Mucosa of stomach (tissue), 1 donor: ENCODE results near the gene HIP1.
"Not testable (repeated sequence)": the region's sequence is repeated elsewhere in the genome, so short reads cannot be mapped to it uniquely, and the experiment has no call there.

Experiments
- H3K27me3 ChIP-seq: one replicate; pipeline ENCODE4 v1.7.0; 2013; ENCODE audit warnings: mild to moderate bottlenecking, low read length; ENCODE audit not compliant: control insufficient read depth, insufficient read depth
- H3K36me3 ChIP-seq: one replicate; pipeline ENCODE4 v1.7.0; 2013; ENCODE audit warnings: low read length; ENCODE audit not compliant: control insufficient read depth, insufficient read depth
- H3K4me1 ChIP-seq: one replicate; pipeline ENCODE4 v1.7.0; 2013; ENCODE audit warnings: mild to moderate bottlenecking, low read length; ENCODE audit not compliant: control insufficient read depth, insufficient read depth
- H3K4me3 ChIP-seq: one replicate; pipeline ENCODE4 v1.7.0; 2013; ENCODE audit warnings: low read length
- H3K9ac ChIP-seq: one replicate; pipeline ENCODE4 v1.7.0; 2013; ENCODE audit warnings: mild to moderate bottlenecking, low read length, moderate library complexity
- H3K9me3 ChIP-seq: one replicate; pipeline ENCODE4 v1.7.0; 2013; ENCODE audit warnings: mild to moderate bottlenecking, low read length, moderate library complexity; ENCODE audit not compliant: control insufficient read depth
- donor health status: Pancreatic carcinoma.

The HIP1 gene

GRCh38 chr7:75738604-75738974 is at the start of gene HIP1:
Gene HIP1, minus strand, starts transcription at chr7:75738941. Its CDS starts 21 bp downstream, at chr7:75738920.
- Histone ChIP-seq H3K36me3 (no peaks in the 10 kb centered on the region), H3K9me3 (no peaks in the 10 kb centered on the region), H3K4me3 (peak within 1 kb of the TSS; percentile 64), H3K9ac (peak within 1 kb of the TSS; percentile 82), H3K4me1 (peaks cover 22% of the 10 kb centered on the region), H3K27me3 (no peaks in the 10 kb centered on the region)

DNA sequence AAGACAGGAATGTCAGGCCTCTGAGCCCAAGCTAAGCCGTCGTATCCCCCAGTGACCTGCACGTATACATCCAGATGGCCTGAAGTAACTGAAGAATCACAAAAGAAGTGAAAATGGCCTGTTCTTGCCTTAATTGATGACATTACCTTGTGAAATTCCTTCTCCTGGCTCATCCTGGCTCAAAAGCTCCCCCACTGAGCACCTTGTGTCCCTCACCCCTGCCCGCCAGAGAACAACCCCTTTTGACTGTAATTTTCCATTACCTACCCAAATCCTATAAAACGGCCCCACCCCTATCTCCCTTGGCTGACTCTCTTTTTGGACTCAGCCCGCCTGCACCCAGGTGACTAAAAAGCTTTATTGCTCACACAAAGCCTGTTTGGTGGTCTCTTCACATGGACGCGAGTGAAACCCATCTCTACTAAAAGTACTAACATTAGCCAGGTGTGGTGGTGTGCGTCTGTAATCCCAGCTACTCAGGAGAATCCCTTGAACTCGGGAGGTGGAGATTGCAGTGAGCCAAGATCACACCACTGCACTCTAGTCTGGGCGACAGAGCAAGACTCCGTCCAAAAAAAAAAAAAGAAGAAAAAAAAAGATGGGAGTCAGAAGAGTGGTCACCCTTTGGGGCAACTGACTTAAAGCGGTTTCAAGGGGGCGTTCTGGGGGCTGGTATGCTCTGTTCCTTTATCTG is 49.6 kb upstream of the HIP1 start:
- not testable (repeated sequence) for H3K4me1 ChIP-seq, H3K9ac ChIP-seq, H3K36me3 ChIP-seq, H3K4me3 ChIP-seq, H3K9me3 ChIP-seq, H3K27me3 ChIP-seq

DNA sequence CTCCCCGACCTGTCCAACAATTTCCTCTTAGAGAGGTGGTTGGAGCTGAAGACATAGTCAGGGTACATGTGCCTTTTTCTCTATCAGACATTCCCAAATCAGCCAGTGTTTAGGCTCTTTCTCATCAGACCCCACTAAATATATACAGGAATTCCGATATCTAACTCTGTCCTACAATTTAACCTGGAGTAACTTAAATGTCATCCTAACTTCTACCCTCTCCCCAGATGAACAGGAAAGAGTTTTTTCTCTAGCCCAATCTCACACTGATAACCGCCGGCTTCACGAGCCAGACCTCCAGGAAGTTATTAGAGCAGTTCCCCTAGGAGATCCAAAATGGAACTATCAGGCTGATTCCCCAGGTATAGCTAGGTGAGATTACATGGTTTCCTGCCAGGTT is 44.3 kb upstream of the HIP1 start:
- not testable (repeated sequence) for H3K27me3 ChIP-seq, H3K36me3 ChIP-seq, H3K9me3 ChIP-seq, H3K4me1 ChIP-seq, H3K9ac ChIP-seq, H3K4me3 ChIP-seq

- H3K27me3 ChIP-seq, H3K9ac ChIP-seq, H3K4me1 ChIP-seq, H3K9me3 ChIP-seq, H3K4me3 ChIP-seq, H3K36me3 ChIP-seq: not testable (repeated sequence)
Measured at GRCh38 chr7:75780647-75781273, 42.0 kb upstream of the HIP1 start.

DNA sequence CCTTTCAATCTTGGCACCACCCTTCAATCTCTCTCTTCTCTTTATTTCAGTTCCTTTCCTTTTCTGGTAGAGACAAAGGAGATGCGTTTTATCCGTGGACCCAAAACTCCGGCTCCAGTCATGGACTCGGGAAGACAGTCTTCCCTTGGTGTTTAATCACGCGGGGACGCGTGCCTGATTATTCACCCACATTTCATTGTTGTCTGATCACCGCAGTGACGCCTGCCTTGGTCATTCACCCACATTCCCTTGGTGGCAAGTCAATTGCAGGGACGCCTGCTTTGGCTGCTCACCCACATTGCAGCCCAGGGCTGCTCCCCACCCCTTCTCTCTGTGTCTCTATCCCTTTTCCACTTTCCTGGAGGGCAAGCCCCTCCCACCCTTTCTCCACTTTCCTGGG is 40.8 kb upstream of the HIP1 start:
- H3K9me3 ChIP-seq, H3K4me3 ChIP-seq: not testable (repeated sequence)

GRCh38 chr7:75779035-75779434 is 40.3 kb upstream of the HIP1 start:
- not testable (repeated sequence) for H3K36me3 ChIP-seq, H3K9me3 ChIP-seq, H3K27me3 ChIP-seq, H3K9ac ChIP-seq, H3K4me1 ChIP-seq, H3K4me3 ChIP-seq

More for the DNA sequence above, 40.8 kb upstream of the HIP1 start:
- H3K9ac ChIP-seq, H3K27me3 ChIP-seq, H3K36me3 ChIP-seq, H3K4me1 ChIP-seq: not testable (repeated sequence)

- H3K27me3 ChIP-seq, result no peaks in the 10 kb centered on the region
- H3K9ac ChIP-seq, result no peak overlapping the region
- H3K4me1 ChIP-seq, result peaks cover 5% of the 10 kb centered on the region
- no peaks in the 10 kb centered on the region for H3K36me3 ChIP-seq
- H3K4me3 ChIP-seq, result no peak overlapping the region
- H3K9me3 ChIP-seq, result no peaks in the 10 kb centered on the region
Measured at GRCh38 chr7:75776295-75776971, 37.7 kb upstream of the HIP1 start.

DNA sequence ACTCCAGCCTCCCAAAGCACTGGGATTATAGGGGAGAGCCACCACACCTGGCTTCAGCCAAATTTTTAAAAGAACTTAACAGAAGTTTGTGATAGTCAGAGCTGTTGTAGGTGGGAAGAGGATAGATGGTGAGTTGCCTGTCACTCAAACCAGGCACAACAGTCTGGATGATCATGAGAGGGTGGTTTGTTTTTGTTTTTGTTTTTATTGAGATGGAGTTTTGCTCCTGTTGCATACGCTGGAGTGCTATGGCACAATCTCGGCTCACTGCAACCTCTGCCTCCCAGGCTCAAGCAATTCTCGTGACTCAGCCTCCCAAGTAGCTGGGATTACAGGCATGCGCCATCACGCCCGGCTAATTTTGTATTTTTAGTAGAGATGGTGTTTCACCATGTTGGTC is 35.2 kb upstream of the HIP1 start:
- not testable (repeated sequence) for H3K4me3 ChIP-seq, H3K4me1 ChIP-seq, H3K36me3 ChIP-seq, H3K27me3 ChIP-seq, H3K9ac ChIP-seq, H3K9me3 ChIP-seq

DNA sequence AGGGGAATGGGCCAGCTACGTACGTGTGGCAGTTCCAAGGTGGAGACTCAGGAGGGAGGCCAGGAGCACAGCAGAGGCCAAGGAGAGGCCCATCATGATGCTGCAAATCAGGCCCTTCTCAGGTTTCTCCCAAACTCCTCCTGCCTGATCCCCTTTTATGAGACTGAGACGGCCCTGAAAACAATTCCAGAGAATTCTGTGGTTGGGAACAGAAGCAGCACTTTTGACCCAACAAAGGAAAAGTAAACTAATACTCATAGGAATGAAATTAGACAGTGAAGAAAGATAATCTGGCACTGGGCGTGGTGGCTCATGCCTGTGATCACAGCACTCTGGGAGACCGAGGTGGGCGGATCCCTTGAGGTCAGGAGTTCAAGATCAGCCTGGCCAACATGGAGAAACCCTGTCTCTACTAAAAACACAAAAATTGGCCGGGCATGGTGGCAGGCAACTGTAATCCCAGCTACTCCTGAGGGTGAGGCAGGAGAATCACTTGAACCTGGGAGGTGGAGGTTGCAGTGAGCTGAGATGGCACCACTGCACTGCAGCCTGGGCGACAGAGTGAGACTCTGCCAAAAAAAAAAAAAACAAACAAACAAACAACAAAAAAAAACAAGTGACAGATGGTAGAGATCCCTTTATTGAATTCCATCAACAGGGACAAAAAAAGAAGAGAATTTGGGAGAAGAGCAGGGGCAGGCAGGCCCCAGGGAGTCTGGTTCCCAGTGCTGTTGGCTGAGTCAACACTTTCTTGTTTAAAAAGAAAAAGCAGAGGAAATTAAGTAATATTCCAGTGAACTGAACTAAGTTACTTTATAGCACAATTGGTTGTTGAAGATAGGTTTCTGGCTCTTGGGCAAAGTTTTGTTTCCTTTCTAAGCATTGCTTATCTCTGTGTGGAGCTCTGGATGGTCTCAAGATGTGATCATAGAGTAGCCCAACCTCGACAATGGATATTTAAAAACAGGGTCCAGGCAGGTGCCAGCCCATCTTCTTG is 33.6 kb upstream of the HIP1 start, which contains the start of gene CCL26:
Gene CCL26 (minus strand): TSS at position 131 of the 997 bp plus-strand sequence. CDS start 35 bp downstream, at position 96.
- Histone ChIP-seq H3K4me1 (peaks cover 5% of the 10 kb centered on the region), H3K9ac (no peak within 1 kb of the TSS), H3K36me3 (no peaks in the 10 kb centered on the region), H3K27me3 (no peaks in the 10 kb centered on the region), H3K9me3 (no peaks in the 10 kb centered on the region), H3K4me3 (no peak within 1 kb of the TSS)

DNA sequence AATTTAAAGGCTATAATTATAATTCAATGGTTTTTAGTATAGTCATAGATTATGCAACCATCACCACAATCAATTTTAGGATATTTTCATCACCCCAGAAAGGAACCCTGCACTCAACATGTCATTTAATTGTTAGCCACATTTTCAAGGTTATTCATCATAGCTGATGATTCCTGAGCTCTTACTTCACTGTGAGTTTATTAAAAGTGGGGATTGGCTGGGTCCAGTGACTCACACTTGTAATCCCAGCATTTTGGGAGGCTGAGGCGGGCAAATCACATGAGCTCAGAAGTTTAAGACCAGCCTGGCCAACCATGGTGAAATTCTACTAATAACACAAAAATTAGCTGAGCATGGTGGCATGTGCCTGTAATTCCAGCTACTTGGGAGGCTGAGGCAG is 32.5 kb upstream of the HIP1 start:
- peaks cover 5% of the 10 kb centered on the region for H3K4me1 ChIP-seq
- H3K9me3 ChIP-seq, result no peaks in the 10 kb centered on the region
- H3K27me3 ChIP-seq, result no peaks in the 10 kb centered on the region
- H3K36me3 ChIP-seq, result no peaks in the 10 kb centered on the region
- no peak overlapping the region for H3K4me3 ChIP-seq
- H3K9ac ChIP-seq, result no peak overlapping the region

DNA sequence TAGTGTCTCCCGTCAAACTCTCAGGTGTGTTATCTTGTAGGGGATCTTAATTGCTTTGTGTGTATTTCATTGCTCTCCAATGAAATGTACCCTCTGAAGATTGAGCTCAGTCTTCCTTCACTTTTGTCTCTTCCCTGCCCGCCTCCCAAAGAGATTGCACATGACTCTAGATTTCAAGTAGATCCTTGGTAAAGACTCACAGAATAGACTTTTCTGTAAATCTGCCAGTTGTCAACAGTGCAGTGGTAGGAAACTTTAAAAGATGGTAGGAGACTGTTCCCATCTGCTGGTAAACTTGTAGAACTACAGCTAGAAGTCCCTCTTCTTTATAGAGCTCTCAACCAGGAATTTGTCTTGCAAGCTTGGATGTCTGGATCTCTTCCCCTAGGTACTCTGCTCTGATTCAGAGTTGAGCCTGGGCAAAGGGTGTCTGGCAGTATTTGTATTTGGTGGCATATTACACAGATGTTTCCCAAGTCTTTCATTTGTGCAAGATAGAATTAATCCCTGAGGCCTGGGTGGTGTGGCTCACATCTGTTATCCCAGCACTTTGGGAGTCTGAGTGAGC is 23.7 kb upstream of the HIP1 start:
- no peaks in the 10 kb centered on the region for H3K36me3 ChIP-seq
- H3K4me1 ChIP-seq, result no peaks in the 10 kb centered on the region
- no peak overlapping the region for H3K4me3 ChIP-seq
- H3K27me3 ChIP-seq, result no peaks in the 10 kb centered on the region
- no peaks in the 10 kb centered on the region for H3K9me3 ChIP-seq
- H3K9ac ChIP-seq, result no peak overlapping the region
